CD4-positive, alpha-beta T cell treated with Interleukin-6 for 4 hours (primary cell): ENCODE results near the gene ZSWIM7.
A peak's percentile ranks its signal among the peaks of the same experiment; 100 is the strongest.
"Not testable (repeated sequence)": the region's sequence is repeated elsewhere in the genome, so short reads cannot be mapped to it uniquely, and the experiment has no call there.

Source experiments
- DNase-seq: peaks from one replicate; pipeline ENCODE4 v3.0.0-alpha.2; 2020; ENCODE audit warnings: mixed read lengths

The ZSWIM7 gene

GRCh38 chr17:15955793-15956541, 43.5 kb downstream of the ZSWIM7 start:
- no peak for DNase-seq

GRCh38 chr17:15954222-15954621, 45.3 kb downstream of the ZSWIM7 start:
- no peak for DNase-seq

GRCh38 chr17:15952916-15953790, 46.4 kb downstream of the ZSWIM7 start:
- DNase-seq = no peak

- DNase-seq = no peak
These were observed 47.4 kb downstream of the ZSWIM7 start for GRCh38 chr17:15952048-15952532.

- no peak for DNase-seq
These were observed 48.0 kb downstream of the ZSWIM7 start for GRCh38 chr17:15951368-15952047.

GRCh38 chr17:15947976-15948752, 51.3 kb downstream of the ZSWIM7 start:
- no peak for DNase-seq

- DNase-seq = no peak
These were observed 52.2 kb downstream of the ZSWIM7 start for GRCh38 chr17:15947271-15947670.

GRCh38 chr17:15946611-15947120, 52.8 kb downstream of the ZSWIM7 start:
- no peak for DNase-seq

GRCh38 chr17:15945527-15946191, 53.8 kb downstream of the ZSWIM7 start:
- peak; percentile 13 for DNase-seq

GRCh38 chr17:15944759-15945526, 54.6 kb downstream of the ZSWIM7 start, which contains the start of gene ADORA2B:
Gene ADORA2B, plus strand, starts transcription at chr17:15945130. Its CDS starts 119 bp downstream, at chr17:15945249.
- peak; percentile 58 for DNase-seq

GRCh38 chr17:15943971-15944758, 55.3 kb downstream of the ZSWIM7 start:
- DNase-seq = no peak

GRCh38 chr17:15942207-15942833, 57.2 kb downstream of the ZSWIM7 start:
- DNase-seq = no peak

GRCh38 chr17:15941781-15942180, 57.7 kb downstream of the ZSWIM7 start:
- no peak for DNase-seq

- not testable (repeated sequence) for DNase-seq
These were observed 63.0 kb downstream of the ZSWIM7 start for GRCh38 chr17:15936481-15936880.

GRCh38 chr17:15935891-15936290, 63.6 kb downstream of the ZSWIM7 start:
- no peak for DNase-seq

GRCh38 chr17:15934866-15935265, 64.6 kb downstream of the ZSWIM7 start:
- no peak for DNase-seq

- no peak for DNase-seq
These were observed 68.1 kb downstream of the ZSWIM7 start for GRCh38 chr17:15931394-15931793.

- no peak for DNase-seq
These were observed 69.1 kb downstream of the ZSWIM7 start for GRCh38 chr17:15930426-15930825.

GRCh38 chr17:15929941-15930340, 69.6 kb downstream of the ZSWIM7 start:
- DNase-seq = no peak
